Natural killer cell treated with Interleukin-12 subunit alpha and Interleukin-12 subunit beta and Interleukin-15 and Interleukin-18, amount 100 ng/mL, for 72 hours (primary cell): ENCODE results near the gene OTC. TPM values are rescaled to one million over a fixed set of nuclear protein-coding genes. Genes with fewer than 3 reads are reported as not detected.

Experiments
- ATAC-seq, 2 donors: fragments of 150-1000 bp; cut with Tn5 transposase in 1 of 2; sonication (Bioruptor Pico), chemical (Tn5 transposase) in 1 of 2; 2 replicates each; pipeline ENCODE4 v1.10.0; 2021
- DNase-seq: peaks from one replicate; pipeline ENCODE4 v3.0.0; 2022; ENCODE audit warnings: low spot score
- H3K27ac Mint-ChIP-seq, 2 donors: 1 replicate in 1 of 2; 2 replicates in 1 of 2; pipeline ENCODE4 v1.8.0; 2022; ENCODE audit warnings: mixed read lengths in 2 of 2, mild to moderate bottlenecking in 1 of 2, moderate library complexity in 1 of 2
- H3K27me3 Mint-ChIP-seq, 2 donors: 1 replicate in 1 of 2; 2 replicates in 1 of 2; pipeline ENCODE4 v1.8.0; 2022; ENCODE audit warnings: mixed read lengths in 2 of 2
- H3K36me3 Mint-ChIP-seq: one replicate; pipeline ENCODE4 v1.8.0; 2022; ENCODE audit warnings: mixed read lengths
- H3K4me1 Mint-ChIP-seq, 2 donors: 1 replicate in 1 of 2; 2 replicates in 1 of 2; pipeline ENCODE4 v1.8.0; 2022; ENCODE audit warnings: low read depth in 2 of 2, mixed read lengths in 2 of 2, mild to moderate bottlenecking in 1 of 2
- H3K4me3 Mint-ChIP-seq: one replicate; pipeline ENCODE4 v1.8.0; 2022; ENCODE audit warnings: mixed read lengths
- H3K9me3 Mint-ChIP-seq: 2 replicates; pipeline ENCODE4 v1.8.0; 2022; ENCODE audit warnings: mixed read lengths
- total RNA-seq, 2 donors: library from RNA; stranded (reverse); gene quantifications; one replicate each; pipeline ENCODE4 v1.2.3, GENCODE V29; 2022

Gene OTC
- total RNA-seq, 2 donors from 2014 or later: not detected

DNA sequence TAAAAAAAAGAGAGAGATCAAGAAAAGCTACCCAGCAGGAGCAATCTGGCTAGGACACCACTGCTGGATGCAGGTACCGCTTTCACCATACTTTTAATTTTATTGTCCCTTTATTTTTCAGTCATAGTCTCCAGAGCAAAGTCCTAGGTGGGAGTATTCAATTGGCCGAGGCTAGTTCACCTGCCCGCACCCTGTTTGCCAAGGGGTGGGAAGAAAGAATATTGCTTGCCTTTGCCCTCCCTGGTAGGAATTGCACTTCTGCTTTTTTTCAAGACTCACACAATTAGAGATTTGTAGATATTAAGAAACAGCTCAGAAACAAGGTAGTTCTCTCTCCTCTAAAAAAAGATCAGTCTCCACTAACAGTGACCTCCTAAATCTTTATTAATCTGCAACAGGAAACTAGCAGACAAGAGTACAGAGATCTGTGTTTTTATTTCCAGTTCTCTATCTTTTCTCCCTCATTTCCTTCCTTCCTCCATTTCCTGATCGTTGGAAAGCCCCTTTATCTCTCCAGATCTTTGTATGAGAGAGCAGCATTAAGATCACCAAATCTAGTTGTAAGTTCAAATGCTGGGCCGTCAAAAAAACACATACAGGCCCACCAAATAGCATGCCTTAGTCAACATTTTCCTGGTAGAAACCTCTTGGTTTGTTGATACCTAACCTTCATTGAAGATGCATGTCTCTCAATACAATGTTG is 15.7 kb upstream of the OTC start:
- Mint-ChIP-seq H3K27ac (no peak overlapping the region), H3K27me3 (peaks cover 6 to 19% of the 10 kb centered on the region in 2 donors), H3K4me3 (no peak overlapping the region), H3K36me3 (no peaks in the 10 kb centered on the region), H3K4me1 (no peaks in the 10 kb centered on the region), H3K9me3 (no peaks in the 10 kb centered on the region)
- DNase-seq (no peak), ATAC-seq (no peak)

- no peaks in the 10 kb centered on the region for H3K9me3 Mint-ChIP-seq
- ATAC-seq: no peak
- no peak overlapping the region for H3K27ac Mint-ChIP-seq
- DNase-seq: no peak
- peaks cover 6 to 20% of the 10 kb centered on the region in 2 donors for H3K27me3 Mint-ChIP-seq
- no peaks in the 10 kb centered on the region for H3K4me1 Mint-ChIP-seq
- H3K36me3 Mint-ChIP-seq: no peaks in the 10 kb centered on the region
- no peak overlapping the region for H3K4me3 Mint-ChIP-seq
Measured at GRCh38 chrX:38341442-38341841, 11.0 kb upstream of the OTC start.

DNA sequence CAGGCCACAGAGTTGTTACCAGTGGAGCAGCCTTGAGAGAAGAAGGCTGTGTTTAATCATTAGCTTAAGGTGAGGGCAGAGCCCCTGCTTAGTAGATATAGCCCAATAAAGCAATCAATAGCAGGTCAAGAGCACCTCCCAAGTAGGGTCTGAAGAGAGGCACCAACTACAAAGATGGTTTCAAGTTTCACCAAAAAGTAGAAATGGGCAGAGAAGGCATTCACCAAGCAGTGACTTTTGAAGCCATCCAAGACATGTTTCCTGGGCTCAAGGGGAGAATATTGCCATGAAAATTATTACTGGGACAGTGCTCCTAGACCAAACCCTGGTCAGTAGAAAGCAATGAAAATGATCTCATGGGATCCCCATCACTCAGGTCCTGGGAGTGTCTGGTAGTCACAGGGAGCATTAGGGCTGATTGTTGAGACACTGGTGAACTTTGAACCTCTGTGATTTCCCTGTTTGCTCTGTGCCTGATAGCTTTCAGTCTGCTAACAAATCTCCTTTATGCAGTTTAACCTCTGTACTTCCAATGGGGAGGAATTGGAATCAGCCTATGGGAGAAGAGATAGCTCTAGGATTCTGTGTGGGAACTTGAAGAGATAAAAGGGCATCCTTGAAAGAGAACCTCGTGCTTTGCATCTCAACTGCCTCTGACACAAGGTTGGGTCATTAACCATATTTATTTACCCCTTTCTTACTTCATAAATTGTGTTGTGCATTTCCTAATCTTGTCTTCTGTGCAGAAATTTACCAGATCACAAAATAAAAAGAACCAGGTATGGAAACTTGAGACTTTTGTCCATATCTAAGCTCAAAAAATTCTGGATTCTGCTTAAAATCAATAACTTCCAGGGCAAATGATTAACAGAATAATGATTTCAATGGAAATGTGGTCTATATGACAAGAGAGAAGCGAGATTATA is 9.3 kb upstream of the OTC start:
- Mint-ChIP-seq H3K27me3 (peaks cover 10 to 23% of the 10 kb centered on the region in 2 donors), H3K4me1 (peaks cover 3 to 5% of the 10 kb centered on the region in 2 donors), H3K4me3 (no peak overlapping the region), H3K9me3 (no peaks in the 10 kb centered on the region), H3K27ac (no peak overlapping the region), H3K36me3 (no peaks in the 10 kb centered on the region)
- ATAC-seq: no peak
- no peak for DNase-seq

GRCh38 chrX:38346150-38346549 is 6.3 kb upstream of the OTC start:
- Mint-ChIP-seq H3K27me3 (peaks cover 22 to 32% of the 10 kb centered on the region in 2 donors), H3K9me3 (no peaks in the 10 kb centered on the region), H3K4me3 (no peak overlapping the region), H3K36me3 (no peaks in the 10 kb centered on the region), H3K27ac (no peak overlapping the region), H3K4me1 (peaks cover 3 to 5% of the 10 kb centered on the region in 2 donors)
- DNase-seq (no peak), ATAC-seq (no peak)

- H3K36me3 Mint-ChIP-seq: no peaks in the 10 kb centered on the region
- H3K4me3 Mint-ChIP-seq: no peak overlapping the region
- H3K4me1 Mint-ChIP-seq: peaks cover 3 to 5% of the 10 kb centered on the region in 2 donors
- H3K27ac Mint-ChIP-seq: no peak overlapping the region
- peak; percentile 78 to 86 for ATAC-seq
- DNase-seq: no peak
- no peaks in the 10 kb centered on the region for H3K9me3 Mint-ChIP-seq
- H3K27me3 Mint-ChIP-seq: peaks cover 17 to 34% of the 10 kb centered on the region in 2 donors
Measured at GRCh38 chrX:38347136-38347535, 5.3 kb upstream of the OTC start.

DNA sequence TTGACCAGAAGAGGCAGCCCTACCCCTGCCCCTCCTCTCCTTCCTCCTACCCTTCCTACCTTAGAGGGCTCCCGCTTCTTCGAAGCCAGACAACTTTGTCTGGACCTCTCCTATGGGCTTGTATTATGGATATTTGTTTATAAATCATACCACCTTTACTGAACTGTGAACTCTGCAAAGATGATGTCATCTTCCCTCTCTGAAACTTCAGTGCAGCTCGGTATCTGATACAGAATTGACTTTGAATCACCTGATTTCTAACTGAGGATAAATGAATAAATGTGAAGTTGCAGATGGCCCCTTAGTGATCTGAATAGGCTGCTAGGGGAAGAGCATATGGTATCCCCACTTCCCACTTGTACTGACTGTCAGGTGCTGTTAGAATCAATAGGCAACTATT is 1.1 kb upstream of the OTC start:
- H3K4me1 Mint-ChIP-seq: peaks cover 3 to 5% of the 10 kb centered on the region in 2 donors
- no peak for DNase-seq
- no peaks in the 10 kb centered on the region for H3K36me3 Mint-ChIP-seq
- H3K9me3 Mint-ChIP-seq: no peaks in the 10 kb centered on the region
- peaks cover 17 to 21% of the 10 kb centered on the region in 2 donors for H3K27me3 Mint-ChIP-seq
- ATAC-seq: no peak
- no peak overlapping the region for H3K4me3 Mint-ChIP-seq
- no peak overlapping the region for H3K27ac Mint-ChIP-seq

GRCh38 chrX:38356401-38356800 is 4.0 kb downstream of the OTC start:
- no peak for ATAC-seq
- no peak for DNase-seq
- no peak overlapping the region for H3K27ac Mint-ChIP-seq
- H3K27me3 Mint-ChIP-seq: peaks cover 0 to 3% of the 10 kb centered on the region in 2 donors
- no peaks in the 10 kb centered on the region for H3K36me3 Mint-ChIP-seq
- no peaks in the 10 kb centered on the region for H3K9me3 Mint-ChIP-seq
- no peaks in the 10 kb centered on the region for H3K4me1 Mint-ChIP-seq
- H3K4me3 Mint-ChIP-seq: no peak overlapping the region

- Mint-ChIP-seq H3K9me3 (no peaks in the 10 kb centered on the region), H3K4me3 (no peak overlapping the region), H3K27me3 (no peaks in the 10 kb centered on the region), H3K36me3 (no peaks in the 10 kb centered on the region), H3K27ac (no peak overlapping the region), H3K4me1 (no peaks in the 10 kb centered on the region)
- ATAC-seq (no peak), DNase-seq (no peak)
Measured at GRCh38 chrX:38357747-38358673, 5.6 kb downstream of the OTC start.

DNA sequence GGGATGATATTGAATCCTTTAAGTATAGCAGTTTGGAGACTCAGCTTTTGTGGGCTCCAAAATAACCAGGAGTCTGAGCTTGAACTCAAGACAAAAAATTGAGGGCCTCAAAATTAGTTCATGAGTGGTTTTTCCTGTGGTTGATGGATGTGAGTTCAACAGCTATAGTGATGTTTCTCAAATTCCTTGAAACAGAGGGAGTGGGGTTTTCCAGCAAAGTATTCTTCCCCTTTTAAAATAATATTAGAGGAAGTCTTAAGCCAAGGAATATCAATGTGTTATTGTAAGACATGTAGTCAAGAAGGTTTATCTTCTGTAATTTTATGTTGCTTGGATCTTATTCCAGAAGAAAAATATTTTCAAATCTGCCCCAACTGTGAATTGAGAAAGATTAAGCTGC is 10.6 kb downstream of the OTC start:
- H3K27ac Mint-ChIP-seq: no peak overlapping the region
- H3K27me3 Mint-ChIP-seq: peaks cover 3 to 5% of the 10 kb centered on the region in 2 donors
- DNase-seq (no peak), ATAC-seq (no peak)
- no peaks in the 10 kb centered on the region for H3K9me3 Mint-ChIP-seq
- H3K4me1 Mint-ChIP-seq: no peaks in the 10 kb centered on the region
- H3K4me3 Mint-ChIP-seq: no peak overlapping the region
- H3K36me3 Mint-ChIP-seq: no peaks in the 10 kb centered on the region

- DNase-seq (no peak), ATAC-seq (no peak)
- H3K9me3 Mint-ChIP-seq: no peaks in the 10 kb centered on the region
- no peaks in the 10 kb centered on the region for H3K36me3 Mint-ChIP-seq
- peaks cover 5 to 11% of the 10 kb centered on the region in 2 donors for H3K27me3 Mint-ChIP-seq
- H3K27ac Mint-ChIP-seq: no peak overlapping the region
- H3K4me1 Mint-ChIP-seq: no peaks in the 10 kb centered on the region
- H3K4me3 Mint-ChIP-seq: no peak overlapping the region
Measured at GRCh38 chrX:38365954-38366353, 13.6 kb downstream of the OTC start.

DNA sequence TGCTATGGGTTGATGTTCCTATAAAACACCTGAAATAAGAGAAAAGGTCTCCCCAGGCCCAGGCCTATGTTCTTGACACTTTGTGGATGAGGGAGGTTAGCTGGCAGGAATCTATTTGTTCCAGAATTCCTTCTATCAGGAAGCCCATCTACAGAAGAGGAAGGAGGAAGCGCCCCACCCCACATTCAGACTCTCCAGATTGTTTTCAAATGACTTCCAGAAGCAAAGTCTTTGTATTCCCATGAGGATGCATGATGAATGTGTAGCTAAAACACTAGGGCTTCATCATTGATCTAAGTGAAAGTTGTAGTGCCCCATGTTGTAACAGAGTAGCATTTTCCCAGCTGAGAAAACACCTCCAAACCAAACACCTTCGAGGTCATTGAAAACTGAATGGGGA is 16.4 kb downstream of the OTC start:
- Mint-ChIP-seq H3K27ac (no peak overlapping the region), H3K9me3 (no peaks in the 10 kb centered on the region), H3K27me3 (peaks cover 14 to 18% of the 10 kb centered on the region in 2 donors), H3K36me3 (no peaks in the 10 kb centered on the region), H3K4me1 (no peaks in the 10 kb centered on the region), H3K4me3 (no peak overlapping the region)
- DNase-seq (no peak), ATAC-seq (no peak)

- Mint-ChIP-seq H3K9me3 (no peaks in the 10 kb centered on the region), H3K4me3 (no peak overlapping the region), H3K36me3 (no peaks in the 10 kb centered on the region), H3K27ac (no peak overlapping the region), H3K4me1 (no peaks in the 10 kb centered on the region), H3K27me3 (peaks cover 9 to 15% of the 10 kb centered on the region in 2 donors)
- DNase-seq (no peak), ATAC-seq (no peak)
Measured at GRCh38 chrX:38371641-38372040, 19.2 kb downstream of the OTC start.

DNA sequence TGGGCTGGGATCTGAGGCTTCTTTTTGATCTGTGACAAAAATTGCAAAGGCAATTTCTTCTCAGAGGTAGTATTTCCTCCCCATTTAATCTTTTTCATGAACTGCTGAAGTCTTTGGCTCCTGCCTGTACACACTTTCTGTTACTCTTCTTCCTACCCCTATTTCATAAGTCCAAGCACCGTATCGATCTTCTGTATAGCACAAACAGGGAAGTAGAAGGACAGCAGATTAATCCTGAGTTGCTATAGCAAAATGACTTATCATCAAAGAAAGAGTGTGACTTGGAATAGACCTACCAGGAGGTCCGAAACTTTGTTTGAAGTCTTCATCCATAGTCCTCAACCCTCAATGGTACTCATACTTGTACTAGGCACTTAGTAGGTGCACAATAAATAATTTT is 22.0 kb downstream of the OTC start:
- DNase-seq: no peak
- no peak overlapping the region for H3K4me3 Mint-ChIP-seq
- no peak for ATAC-seq
- no peaks in the 10 kb centered on the region for H3K9me3 Mint-ChIP-seq
- no peaks in the 10 kb centered on the region for H3K36me3 Mint-ChIP-seq
- H3K27ac Mint-ChIP-seq: no peak overlapping the region
- H3K27me3 Mint-ChIP-seq: peaks cover 16 to 17% of the 10 kb centered on the region in 2 donors
- H3K4me1 Mint-ChIP-seq: no peaks in the 10 kb centered on the region
